Sigmoid colon (tissue), 7 donors: ENCODE results near the gene TSPAN15. TPM values are rescaled to one million over a fixed set of nuclear protein-coding genes. Genes with fewer than 3 reads are reported as not detected.

ENCODE experiments used
- DNase-seq: peaks from one replicate; pipeline ENCODE4 v3.0.0-alpha.2; 2019
- H3K27ac ChIP-seq, 4 donors: fragments of 200-600 bp; sonication (generic); one replicate each; pipeline ENCODE4 v1.5.1; 2016 to 2019; ENCODE audit warnings: mild to moderate bottlenecking in 1 of 4
- H3K27me3 ChIP-seq, 3 donors: fragments of 200-600 bp; sonication (generic); one replicate each; pipeline ENCODE4 v1.5.1; 2019; ENCODE audit warnings: mild to moderate bottlenecking in 1 of 3
- H3K36me3 ChIP-seq, 4 donors: fragments of 200-600 bp; sonication (generic); one replicate each; pipeline ENCODE4 v1.5.1; 2016 to 2019
- H3K4me1 ChIP-seq, 4 donors: fragments of 200-600 bp; sonication (generic); one replicate each; pipeline ENCODE4 v1.5.1; 2017 to 2019
- H3K4me3 ChIP-seq, 4 donors: fragments of 200-600 bp; sonication (generic); one replicate each; pipeline ENCODE4 v1.5.1; 2017 to 2019; ENCODE audit warnings: mild to moderate bottlenecking in 2 of 4, moderate library complexity in 1 of 4
- H3K9me3 ChIP-seq, 4 donors: fragments of 200-600 bp in 3 of 4; sonication (generic) in 3 of 4; one replicate each; pipeline versions ENCODE4 v1.5.1 to v1.6.1; 2013 to 2019
- CTCF ChIP-seq, 4 experiments: fragments of 450-650 bp in 3 of 4; fragments of 200-600 bp in 1 of 4; IDR thresholded peaks; one replicate each; pipeline ENCODE4 v1.5.1; 2016 to 2019; ENCODE audit warnings: antibody characterized with exemption in 4 of 4, mild to moderate bottlenecking in 3 of 4, moderate library complexity in 2 of 4
- EP300 ChIP-seq, 4 donors: sonication (generic); formaldehyde crosslinking; IDR thresholded peaks; one replicate each; pipeline ENCODE4 v1.6.1; 2017; ENCODE audit warnings: antibody characterized with exemption in 4 of 4
- POLR2A ChIP-seq, 2 donors: fragments of 450-650 bp; IDR thresholded peaks; one replicate each; pipeline ENCODE4 v1.6.1; 2016; ENCODE audit warnings: antibody characterized with exemption in 2 of 2, mild to moderate bottlenecking in 2 of 2, moderate library complexity in 2 of 2
- POLR2AphosphoS5 ChIP-seq, 4 donors: sonication (generic); formaldehyde crosslinking; IDR thresholded peaks; one replicate each; pipeline ENCODE4 v1.6.1; 2017; ENCODE audit warnings: antibody characterized with exemption in 4 of 4
- WGBS, 2 donors: extraction: QIAGEN DNeasy Blood & Tissue Kit; methylation state at CpG; one replicate each; pipeline ENCODE4 v1.1.7; 2013; 5-methylcytosine and 5-hydroxymethylcytosine counted together
- intact Hi-C: fragments of 100-400 bp; cut with DNase I; formaldehyde crosslinking; loops from one replicate; pipeline ENCODE4 v1.15.1; 2023
- polyA plus RNA-seq, 3 donors: library from polyadenylated mRNA; stranded (reverse); fragments of 200-250 nt; gene quantifications; one replicate each; pipeline ENCODE4 v1.2.3, GENCODE V29; 2013
- total RNA-seq, 4 donors: library from RNA; depleted of rRNA; stranded (reverse); fragments of >200 nt; gene quantifications; one replicate each; pipeline ENCODE4 v1.1.0, GENCODE V29; 2016
- donor health status: healthy with polysubstance abuse.
- donor health status: Bipolar disorder and iron deficiency.
- donor health status: healthy.

Gene TSPAN15
- total and polyA plus RNA-seq, 7 donors: 43.0 to 100 (median 70.9) TPM

DNA sequence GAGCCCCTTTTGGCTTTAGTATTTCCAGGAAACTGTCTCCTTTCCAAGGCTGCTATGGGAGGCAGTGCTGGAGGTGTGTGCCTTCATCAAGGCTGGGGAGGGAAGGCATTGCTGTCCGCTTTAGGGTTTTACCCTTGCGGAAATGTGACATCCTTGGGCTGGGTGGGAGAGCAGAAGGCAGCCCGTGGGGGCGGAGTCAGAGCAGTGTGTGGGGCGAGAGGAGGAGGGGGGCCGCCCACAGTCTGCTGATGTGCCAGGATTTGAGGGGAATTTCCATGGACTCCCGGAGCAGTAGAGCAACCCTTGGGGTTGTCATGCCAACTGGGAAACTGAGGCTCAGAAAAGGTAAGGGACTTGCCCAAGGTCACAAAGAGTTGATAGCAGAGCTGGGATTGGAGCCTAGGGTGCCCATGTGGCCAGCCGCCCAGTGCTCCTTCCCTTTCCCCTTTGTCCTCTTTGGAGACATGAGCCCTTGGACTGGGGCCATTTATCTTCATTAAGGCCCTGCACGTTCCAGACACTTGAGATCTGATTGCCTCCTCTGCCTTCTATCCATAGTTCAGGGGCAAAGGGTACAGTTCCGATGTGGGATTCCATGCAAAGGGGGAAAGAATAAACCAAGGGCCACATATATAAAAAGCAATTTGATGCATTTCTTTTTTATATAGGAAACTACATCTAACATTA is 22.2 kb downstream of the TSPAN15 start:
- peaks cover 0 to 97% (median 88%) of the 10 kb centered on the region in 4 donors for H3K4me1 ChIP-seq
- TF ChIP-seq EP300 (IDR thresholded peaks at IDR 0.05) (no peak), POLR2AphosphoS5 (IDR thresholded peaks at IDR 0.05) (peak in 1 of 4 donors; percentile 4)
- no peak overlapping the region for H3K4me3 ChIP-seq
- H3K9me3 ChIP-seq: no peaks in the 10 kb centered on the region
- intact Hi-C loops: no loop called here
- peak overlapping the region; percentile 87 to 93 (median 92) for H3K27ac ChIP-seq
- 76 to 81% methylated on average over 10 of the region's 10 CpGs for WGBS, 2 donors
- H3K36me3 ChIP-seq: no peaks in the 10 kb centered on the region
- DNase-seq: peak; percentile 80
- H3K27me3 ChIP-seq: no peaks in the 10 kb centered on the region

GRCh38 chr10:69474742-69475432 is 23.6 kb downstream of the TSPAN15 start:
- WGBS, 2 donors: 67 to 80% methylated on average over 9 of the region's 9 CpGs
- peak; percentile 83 for DNase-seq
- peak overlapping the region in 1 of 4 donors; percentile 5 for H3K4me3 ChIP-seq
- H3K36me3 ChIP-seq: no peaks in the 10 kb centered on the region
- TF ChIP-seq EP300 (IDR thresholded peaks at IDR 0.05) (peak in 2 of 4 donors; percentile 2 to 51), CTCF (IDR thresholded peaks at IDR 0.05) (no peak), POLR2A (IDR thresholded peaks at IDR 0.05) (no peak), POLR2AphosphoS5 (IDR thresholded peaks at IDR 0.05) (peak; percentile 43 to 71 (median 68))
- H3K4me1 ChIP-seq: peaks cover 0 to 100% (median 97%) of the 10 kb centered on the region in 4 donors
- H3K9me3 ChIP-seq: no peaks in the 10 kb centered on the region
- H3K27me3 ChIP-seq: no peaks in the 10 kb centered on the region
- H3K27ac ChIP-seq: peak overlapping the region; percentile 87 to 93 (median 92)
- intact Hi-C loops: no loop called here

DNA sequence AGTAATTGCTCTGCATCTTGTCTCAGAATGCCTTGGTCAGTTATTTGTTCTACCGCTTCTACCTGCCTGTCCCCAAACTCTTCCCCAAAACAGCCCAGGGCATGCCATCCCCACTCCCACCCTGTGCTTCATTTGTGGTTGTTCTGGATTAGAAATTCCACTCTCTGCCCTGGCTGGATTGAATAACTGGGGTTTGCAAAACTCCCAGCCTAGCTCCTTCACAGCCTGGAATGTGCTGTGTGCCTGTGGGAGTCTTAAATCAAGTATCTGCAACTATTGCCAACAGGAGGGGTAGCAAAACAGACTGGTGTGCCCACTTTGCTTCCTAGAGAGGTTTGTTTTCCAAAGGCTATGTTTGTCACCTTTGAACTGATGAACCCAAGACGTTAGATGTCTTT is 24.2 kb downstream of the TSPAN15 start:
- no peak for DNase-seq
- no peaks in the 10 kb centered on the region for H3K36me3 ChIP-seq
- H3K9me3 ChIP-seq: no peaks in the 10 kb centered on the region
- H3K4me3 ChIP-seq: no peak overlapping the region
- intact Hi-C loops: no loop called here
- 81% methylated on average over 2 of the region's 2 CpGs for WGBS, 2 donors
- TF ChIP-seq POLR2A (IDR thresholded peaks at IDR 0.05): no peak
- no peak for TF ChIP-seq CTCF (IDR thresholded peaks at IDR 0.05)
- TF ChIP-seq EP300 (IDR thresholded peaks at IDR 0.05): no peak
- TF ChIP-seq POLR2AphosphoS5 (IDR thresholded peaks at IDR 0.05): no peak
- no peaks in the 10 kb centered on the region for H3K27me3 ChIP-seq
- peak overlapping the region; percentile 87 to 93 (median 92) for H3K27ac ChIP-seq
- peaks cover 0 to 100% (median 100%) of the 10 kb centered on the region in 4 donors for H3K4me1 ChIP-seq

DNA sequence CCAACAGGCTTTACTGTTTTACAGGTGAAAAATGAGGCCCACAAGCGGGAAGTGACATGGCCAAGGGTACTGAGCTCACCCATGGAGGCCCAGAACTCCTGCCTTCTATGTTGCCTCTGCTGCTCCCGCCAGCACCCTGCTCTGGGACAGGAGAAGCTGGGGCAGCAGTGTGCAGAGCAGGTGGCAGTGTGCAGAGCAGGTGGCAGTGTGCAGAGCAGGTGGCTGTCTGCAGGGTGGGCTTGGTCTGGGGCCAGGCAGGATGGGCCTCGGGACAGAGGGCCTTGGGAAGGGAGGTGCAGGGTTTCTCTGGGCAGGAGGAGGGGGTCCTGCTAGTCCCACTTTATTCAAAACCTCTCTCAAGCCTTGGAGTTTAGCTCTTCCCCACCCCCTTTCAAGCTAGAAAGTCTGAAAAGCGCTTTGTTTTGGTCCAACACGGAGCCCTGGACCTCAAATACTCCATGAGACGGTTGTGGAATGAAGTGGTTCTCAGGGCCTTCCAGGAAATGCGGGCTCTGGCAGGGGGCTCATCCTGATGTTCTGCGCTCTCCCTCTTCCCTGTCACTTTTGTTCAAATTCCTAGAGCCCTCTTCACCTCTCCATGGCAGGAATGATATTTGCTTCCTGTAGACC is 26.8 kb downstream of the TSPAN15 start:
- Histone ChIP-seq H3K27ac (peak overlapping the region; percentile 87 to 93 (median 92)), H3K9me3 (no peaks in the 10 kb centered on the region), H3K4me3 (no peak overlapping the region), H3K4me1 (peaks cover 0 to 100% (median 99%) of the 10 kb centered on the region in 4 donors), H3K27me3 (no peaks in the 10 kb centered on the region), H3K36me3 (no peaks in the 10 kb centered on the region)
- intact Hi-C loops: no loop called here
- no peak for TF ChIP-seq POLR2A (IDR thresholded peaks at IDR 0.05)
- WGBS, 2 donors: 83 to 90% methylated on average over 8 of the region's 8 CpGs
- no peak for DNase-seq

- 48 to 67% methylated on average over 7 of the region's 7 CpGs for WGBS, 2 donors
- intact Hi-C loops: no loop called here
- no peaks in the 10 kb centered on the region for H3K9me3 ChIP-seq
- peaks cover 0 to 100% (median 99%) of the 10 kb centered on the region in 4 donors for H3K4me1 ChIP-seq
- H3K4me3 ChIP-seq: no peak overlapping the region
- H3K27ac ChIP-seq: peak overlapping the region; percentile 87 to 93 (median 92)
- H3K27me3 ChIP-seq: no peaks in the 10 kb centered on the region
- H3K36me3 ChIP-seq: peaks cover 0 to 4% (median 0%) of the 10 kb centered on the region in 4 donors
- DNase-seq: peak; percentile 88
- TF ChIP-seq POLR2A (IDR thresholded peaks at IDR 0.05) (no peak), POLR2AphosphoS5 (IDR thresholded peaks at IDR 0.05) (peak; percentile 39 to 77 (median 60)), EP300 (IDR thresholded peaks at IDR 0.05) (peak in 1 of 4 donors; percentile 20), CTCF (IDR thresholded peaks at IDR 0.05) (no peak)
Observed at GRCh38 chr10:69479240-69480067, 28.2 kb downstream of the TSPAN15 start.
